MM.1S (cell line): ENCODE results near the gene COL25A1.

Source experiments
- EZH2 ChIP-seq: fragments of 300-600 bp; sonication (generic); optimal IDR thresholded peaks from 2 replicates; pipeline ENCODE3; 2017; ENCODE audit warnings: low read depth, mild to moderate bottlenecking, antibody characterized with exemption, low read length, mixed read lengths
- EZH2phosphoT487 ChIP-seq: fragments of 300-600 bp; sonication (generic); IDR thresholded peaks from 2 replicates; pipeline ENCODE4 v1.6.1; 2018; ENCODE audit warnings: antibody characterized with exemption, low read length
- TF ChIP-seq, protein P1 (sequence below): fragments of 300-600 bp; sonication (generic); IDR thresholded peaks from 2 replicates; pipeline ENCODE4 v1.5.1; 2016; ENCODE audit warnings: antibody characterized with exemption, low read length, mixed read lengths

DNA sequence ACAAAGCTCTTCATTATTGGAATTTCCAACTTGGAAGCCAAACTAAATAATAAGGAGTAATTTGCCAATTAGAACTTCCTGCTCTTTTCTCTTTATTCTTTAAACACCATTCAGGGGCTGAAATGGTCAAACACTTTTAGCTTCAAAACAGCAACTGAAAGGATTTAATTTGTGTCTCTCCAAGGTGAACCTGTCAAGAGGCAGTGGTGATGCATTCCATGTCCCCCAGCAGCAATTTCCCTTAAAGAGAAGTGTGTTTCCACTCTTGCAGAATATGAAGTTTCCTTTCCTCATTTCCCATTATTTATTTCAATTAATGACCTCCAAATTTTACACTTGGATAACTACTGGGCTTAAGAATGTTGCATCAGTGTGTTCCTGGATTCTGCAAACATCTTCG lies 156.0 kb downstream of the COL25A1 start:
- TF ChIP-seq, protein P1, sequence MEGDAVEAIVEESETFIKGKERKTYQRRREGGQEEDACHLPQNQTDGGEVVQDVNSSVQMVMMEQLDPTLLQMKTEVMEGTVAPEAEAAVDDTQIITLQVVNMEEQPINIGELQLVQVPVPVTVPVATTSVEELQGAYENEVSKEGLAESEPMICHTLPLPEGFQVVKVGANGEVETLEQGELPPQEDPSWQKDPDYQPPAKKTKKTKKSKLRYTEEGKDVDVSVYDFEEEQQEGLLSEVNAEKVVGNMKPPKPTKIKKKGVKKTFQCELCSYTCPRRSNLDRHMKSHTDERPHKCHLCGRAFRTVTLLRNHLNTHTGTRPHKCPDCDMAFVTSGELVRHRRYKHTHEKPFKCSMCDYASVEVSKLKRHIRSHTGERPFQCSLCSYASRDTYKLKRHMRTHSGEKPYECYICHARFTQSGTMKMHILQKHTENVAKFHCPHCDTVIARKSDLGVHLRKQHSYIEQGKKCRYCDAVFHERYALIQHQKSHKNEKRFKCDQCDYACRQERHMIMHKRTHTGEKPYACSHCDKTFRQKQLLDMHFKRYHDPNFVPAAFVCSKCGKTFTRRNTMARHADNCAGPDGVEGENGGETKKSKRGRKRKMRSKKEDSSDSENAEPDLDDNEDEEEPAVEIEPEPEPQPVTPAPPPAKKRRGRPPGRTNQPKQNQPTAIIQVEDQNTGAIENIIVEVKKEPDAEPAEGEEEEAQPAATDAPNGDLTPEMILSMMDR: no peak
- no peak for TF ChIP-seq EZH2
- no peak for TF ChIP-seq EZH2phosphoT487
